Prostate gland (tissue), 2 donors: ENCODE data around the gene MAFB.

Experiments used
- CTCF ChIP-seq, 4 experiments: fragments of 200-600 bp in 2 of 4; fragments of 450-650 bp in 2 of 4; sonication (generic) in 2 of 4; IDR thresholded peaks; 1 replicate in 3 of 4; 2 replicates in 1 of 4; pipeline ENCODE4 v1.5.1; 2016 to 2019; ENCODE audit warnings: antibody characterized with exemption in 4 of 4, mild to moderate bottlenecking in 2 of 4, moderate library complexity in 2 of 4
- POLR2A ChIP-seq: fragments of 450-650 bp; IDR thresholded peaks from one replicate; pipeline ENCODE4 v1.6.1; 2016; ENCODE audit warnings: antibody characterized with exemption, mild to moderate bottlenecking
- POLR2AphosphoS5 ChIP-seq: sonication (generic); formaldehyde crosslinking; IDR thresholded peaks from one replicate; pipeline ENCODE4 v1.6.1; 2017; ENCODE audit warnings: antibody characterized with exemption

DNA sequence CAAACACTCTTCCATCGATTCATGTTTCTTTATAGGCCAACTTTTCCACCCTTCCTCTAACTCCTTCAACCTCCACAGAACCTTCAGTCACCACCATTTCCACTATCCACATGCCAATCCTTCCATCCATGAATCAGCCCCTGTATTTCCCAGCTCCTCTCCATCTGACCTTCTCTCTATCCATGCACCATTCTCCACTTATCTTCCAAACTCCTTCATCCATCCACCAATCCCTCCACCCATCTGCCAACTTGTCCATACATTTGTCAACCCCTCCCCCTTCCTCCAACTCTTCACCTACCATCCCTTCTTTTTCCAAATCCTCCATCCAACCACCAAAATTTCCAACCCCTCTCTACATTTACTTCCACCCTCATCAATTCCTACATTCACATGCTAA is 49.9 kb downstream of the MAFB start:
- TF ChIP-seq CTCF (IDR thresholded peaks at IDR 0.05) (no peak), POLR2A (no peak), POLR2AphosphoS5 (no peak)
